Endothelial cell of umbilical vein (primary cell): ENCODE results near the gene TDP1. TPM values are rescaled to one million over a fixed set of nuclear protein-coding genes. Genes with fewer than 3 reads are reported as not detected.

ENCODE experiments used
- BruUV-seq: library from RNA; stranded (reverse); fragments of 400-500 nt; replicated peaks from 2 replicates; lab custom pipeline; 2021; lab: Mats Ljungman, UMichigan
- CTCF ChIA-PET: fragments of 300-600, 350-600 bp; sonication (Branson Sonifier 250); formaldehyde crosslinking; loops from one replicate; lab custom pipeline; 2021; ENCODE audit warnings: antibody characterized with exemption, inconsistent platforms; lab: Charles Lee
- POLR2A ChIA-PET: fragments of 300-600, 350-600 bp; sonication (Branson Sonifier 250); formaldehyde crosslinking; loops from one replicate; lab custom pipeline; 2021; ENCODE audit warnings: antibody characterized with exemption, inconsistent platforms; lab: Charles Lee
- DNase-seq: peaks from one replicate; pipeline ENCODE4 v3.0.0-alpha.2; 2011; ENCODE audit warnings: low read depth, low spot score
- FAIRE-seq: peaks from 2 replicates; lab custom pipeline; 2011; peaks lifted over from hg19 to GRCh38; lab: Jason Lieb, UNC
- H2AFZ ChIP-seq: 2 replicates; pipeline ENCODE4 v1.6.0; 2012; ENCODE audit warnings: low read depth, low read length, control low read depth, inconsistent platforms
- H3K27ac ChIP-seq: 2 replicates; pipeline ENCODE4 v1.5.1; 2011; ENCODE audit warnings: low read depth, mild to moderate bottlenecking, control low read depth, low read length, moderate library complexity; ENCODE audit not compliant: insufficient read depth
- H3K27me3 ChIP-seq, 2 experiments: 2 replicates each; pipeline versions ENCODE4 v1.6.0 to v1.6.1; 2011; ENCODE audit warnings: low read length in 2 of 2, mixed read lengths in 1 of 2; ENCODE audit not compliant: control insufficient read depth in 2 of 2, insufficient read depth in 2 of 2
- H3K36me3 ChIP-seq, 2 experiments: 2 replicates in 1 of 2; 3 replicates in 1 of 2; pipeline ENCODE4 v1.5.1; 2011; ENCODE audit warnings: low read length in 2 of 2, mild to moderate bottlenecking in 1 of 2, moderate library complexity in 1 of 2; ENCODE audit not compliant: control insufficient read depth in 2 of 2, insufficient read depth in 2 of 2; ENCODE audit errors: extremely low read depth in 1 of 2
- H3K4me1 ChIP-seq: 3 replicates; pipeline ENCODE4 v1.5.1; 2011; ENCODE audit warnings: mild to moderate bottlenecking, low read length; ENCODE audit not compliant: control insufficient read depth, insufficient read depth; ENCODE audit errors: extremely low read depth
- H3K4me2 ChIP-seq: 2 replicates; pipeline ENCODE4 v1.6.1; 2011; ENCODE audit warnings: low read length, control low read depth, mixed read lengths; ENCODE audit not compliant: insufficient read depth
- H3K4me3 ChIP-seq, 3 experiments: fragments of 200-600 bp in 1 of 3; sonication (generic), shearing (Covaris generic) in 1 of 3; replicated peaks in 1 of 3; 2 replicates each; pipeline ENCODE4 v1.5.1; 2011 to 2016; ENCODE audit warnings: control low read depth in 3 of 3, low read length in 3 of 3, mild to moderate bottlenecking in 2 of 3, inconsistent platforms in 1 of 3, low read depth in 1 of 3, moderate library complexity in 1 of 3; ENCODE audit not compliant: insufficient read depth in 1 of 3
- H3K79me2 ChIP-seq: 2 replicates; pipeline ENCODE4 v1.6.0; 2012; ENCODE audit warnings: low read length, inconsistent platforms; ENCODE audit not compliant: control insufficient read depth, insufficient read depth
- H3K9ac ChIP-seq: replicated peaks from 2 replicates; pipeline ENCODE3; 2011; ENCODE audit warnings: low read length, control low read depth; ENCODE audit not compliant: insufficient read depth; ENCODE audit errors: extremely low read depth
- H3K9me1 ChIP-seq: replicated peaks from 3 replicates; pipeline ENCODE4 v1.6.0; 2011; ENCODE audit warnings: mild to moderate bottlenecking, low read length; ENCODE audit not compliant: control insufficient read depth, insufficient read depth; ENCODE audit errors: extremely low read depth
- H3K9me3 ChIP-seq: replicated peaks from 2 replicates; pipeline ENCODE4 v1.5.1; 2012; ENCODE audit warnings: low read length, inconsistent platforms; ENCODE audit not compliant: control insufficient read depth, insufficient read depth
- H4K20me1 ChIP-seq: replicated peaks from 2 replicates; pipeline ENCODE3; 2011; ENCODE audit warnings: mild to moderate bottlenecking, low read length; ENCODE audit not compliant: control insufficient read depth, insufficient read depth; ENCODE audit errors: extremely low read depth
- CTCF ChIP-seq, 2 donors: IDR thresholded peaks; 1 replicate in 1 of 2; 2 replicates in 1 of 2; pipeline ENCODE4 v1.5.1; 2011; ENCODE audit warnings: low read length in 2 of 2, mild to moderate bottlenecking in 2 of 2, moderate library complexity in 2 of 2, control low read depth in 1 of 2, inconsistent platforms in 1 of 2, low read depth in 1 of 2; ENCODE audit not compliant: insufficient read depth in 1 of 2; ENCODE audit errors: extremely low read depth in 1 of 2
- EZH2 ChIP-seq: IDR thresholded peaks from 2 replicates; pipeline ENCODE4 v1.6.1; 2012; ENCODE audit warnings: borderline replicate concordance, low read depth, mild to moderate bottlenecking, moderate library complexity, low read length, inconsistent platforms; ENCODE audit not compliant: severe bottlenecking
- FOS ChIP-seq: IDR thresholded peaks from 2 replicates; pipeline ENCODE4 v1.6.1; 2011; ENCODE audit warnings: mild to moderate bottlenecking, low read length, moderate library complexity, borderline replicate concordance; ENCODE audit not compliant: insufficient read depth
- GATA2 ChIP-seq: IDR thresholded peaks from 2 replicates; pipeline ENCODE4 v1.7.0; 2011; ENCODE audit warnings: low read depth, mild to moderate bottlenecking, moderate library complexity, mixed read lengths, low read length; ENCODE audit not compliant: insufficient read length, insufficient read depth
- JUN ChIP-seq: IDR thresholded peaks from 2 replicates; pipeline ENCODE4 v1.6.1; 2011; ENCODE audit warnings: borderline replicate concordance, low read depth; ENCODE audit not compliant: insufficient read length, insufficient read depth
- MAX ChIP-seq: IDR thresholded peaks from 2 replicates; pipeline ENCODE4 v1.6.1; 2011; ENCODE audit not compliant: insufficient read depth, insufficient read length
- MYC ChIP-seq: IDR thresholded peaks from one replicate; pipeline ENCODE4 v1.6.1; 2011; ENCODE audit warnings: mild to moderate bottlenecking, low read depth, low read length
- POLR2A ChIP-seq: IDR thresholded peaks from 2 replicates; pipeline ENCODE4 v1.6.1; 2012; ENCODE audit warnings: low read depth, mild to moderate bottlenecking, control low read depth, low read length
- POLR2AphosphoS5 ChIP-seq: IDR thresholded peaks from 2 replicates; pipeline ENCODE4 v1.6.1; 2012; ENCODE audit warnings: low read depth, mild to moderate bottlenecking, control low read depth, low read length, moderate library complexity; ENCODE audit not compliant: insufficient read depth
- dilution Hi-C: fragments of 300-500 bp; cut with MboI; formaldehyde crosslinking; loops from one replicate; pipeline ENCODE4 v1.15.0; 2019; ENCODE audit warnings: low sequenced_read_pairs; ENCODE audit not compliant: extremely low pct_ligation_motif_present
- intact Hi-C: fragments of 100-400 bp; cut with micrococcal nuclease; formaldehyde crosslinking; loops from one replicate; pipeline ENCODE4 v1.10.0; 2022
- polyA plus RNA-seq, 4 experiments: library from polyadenylated mRNA; depleted of rRNA in 3 of 4; stranded (reverse) in 3 of 4; unstranded in 1 of 4; fragments of >200 nt; gene quantifications; 2 replicates each; pipeline versions ENCODE4 v1.2.1 to v1.2.3, GENCODE V29; 2011 to 2012; ENCODE audit warnings: missing spikeins in 1 of 4
- total RNA-seq: library from RNA; stranded (reverse); gene quantifications from 2 replicates; pipeline ENCODE4 v1.2.3, GENCODE V29; 2021

The TDP1 gene
- total and polyA plus RNA-seq, 2 donors (not counting 3 experiments of a cell fraction or from before 2014, with no cell fraction given): 14.1 to 30.5 TPM

GRCh38 chr14:89987161-89987475 lies 31.4 kb downstream of the TDP1 start:
- no peaks in the 10 kb centered on the region for H3K79me2 ChIP-seq
- TF ChIP-seq CTCF (IDR thresholded peaks at IDR 0.05; ENCODE audit: extremely low read depth in 1 of 2, insufficient read depth in 1 of 2, low read depth in 1 of 2, low read length in 2 of 2) (no peak), EZH2 (no peak), JUN (no peak), GATA2 (no peak), MYC (no peak), POLR2AphosphoS5 (no peak), POLR2A (no peak), FOS (no peak), MAX (no peak)
- no peak overlapping the region for H3K4me2 ChIP-seq
- FAIRE-seq (no peak), DNase-seq (no peak)
- no peaks in the 10 kb centered on the region for H3K4me1 ChIP-seq
- no TSS peak for BruUV-seq
- H3K36me3 ChIP-seq: peaks cover 2 to 19% of the 10 kb centered on the region in 2 experiments
- ChIA-PET POLR2A (no interaction called here), CTCF (interaction anchor here (1.0 to 4.9 kb wide), 3 partner anchors 11 to 248 kb away, joined by 3 to 23 read pairs (median 19); no protein-coding TSS in a partner anchor)
- no peaks in the 10 kb centered on the region for H4K20me1 ChIP-seq
- no peaks in the 10 kb centered on the region for H3K9me1 ChIP-seq
- no peaks in the 10 kb centered on the region for H3K9me3 ChIP-seq
- H3K27ac ChIP-seq: no peak overlapping the region
- dilution Hi-C loops (no loop called here), intact Hi-C loops (no loop called here)
- H2AFZ ChIP-seq: no peak overlapping the region
- no peak overlapping the region for H3K9ac ChIP-seq
- H3K27me3 ChIP-seq: no peaks in the 10 kb centered on the region
- no peak overlapping the region for H3K4me3 ChIP-seq
